HG02642 (cell line): ENCODE measurements around the gene PDIA4.
"Not testable (repeated sequence)": the region's sequence is repeated elsewhere in the genome, so short reads cannot be mapped to it uniquely, and the experiment has no call there.

Experiments
- ATAC-seq: cut with Tn5 transposase; IDR thresholded peaks from one replicate; pipeline ENCODE4 v1.9.1; 2021; ENCODE audit warnings: mild to moderate bottlenecking; ENCODE audit not compliant: unreplicated experiment, poor library complexity

Gene PDIA4

DNA sequence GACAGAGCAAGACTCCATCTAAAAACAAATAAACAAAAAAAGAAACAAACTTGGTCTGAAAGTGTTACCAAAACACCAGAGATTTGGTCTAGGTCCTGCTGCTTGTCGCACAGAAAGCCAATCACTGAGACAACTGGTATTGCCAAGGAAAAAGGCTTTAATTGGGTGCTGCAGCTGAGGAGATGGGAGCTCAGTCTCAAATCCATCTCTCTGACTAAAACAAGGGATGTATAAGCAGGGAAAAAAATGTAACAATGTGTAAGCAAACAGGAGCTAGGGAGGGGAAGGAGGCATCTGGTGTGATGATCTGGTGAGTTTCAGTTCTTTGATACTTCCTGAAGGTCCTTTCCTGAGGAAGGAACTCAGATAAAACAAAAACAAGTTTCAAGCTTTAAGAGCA, 8.4 kb upstream of the PDIA4 start:
- no peak for ATAC-seq

DNA sequence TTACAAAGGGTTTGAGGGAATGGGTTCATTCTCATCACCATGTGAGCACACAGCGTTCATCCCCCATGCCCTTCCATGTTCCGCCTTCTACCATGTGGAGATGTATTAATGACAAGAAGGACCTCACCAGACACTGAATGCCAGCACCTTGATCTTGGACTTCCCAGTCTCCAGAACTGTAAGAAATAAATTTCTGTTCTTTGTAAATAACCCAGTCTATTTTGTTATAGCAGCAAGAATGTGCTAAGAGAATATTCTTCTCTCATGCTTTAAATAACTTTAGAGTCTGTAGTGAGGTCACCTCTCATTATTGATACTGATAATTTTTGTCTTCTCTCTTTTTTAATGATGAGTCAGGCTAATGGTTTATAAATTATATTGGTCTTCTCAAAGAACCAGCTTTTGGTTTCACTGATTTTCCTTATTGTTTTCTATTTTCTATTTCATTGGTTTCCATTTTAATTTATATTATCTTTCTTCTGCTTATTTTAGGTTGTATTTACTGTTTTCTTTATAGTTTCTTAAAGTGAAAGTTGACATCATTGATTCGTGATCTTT, 3.1 kb upstream of the PDIA4 start:
- ATAC-seq = no peak

DNA sequence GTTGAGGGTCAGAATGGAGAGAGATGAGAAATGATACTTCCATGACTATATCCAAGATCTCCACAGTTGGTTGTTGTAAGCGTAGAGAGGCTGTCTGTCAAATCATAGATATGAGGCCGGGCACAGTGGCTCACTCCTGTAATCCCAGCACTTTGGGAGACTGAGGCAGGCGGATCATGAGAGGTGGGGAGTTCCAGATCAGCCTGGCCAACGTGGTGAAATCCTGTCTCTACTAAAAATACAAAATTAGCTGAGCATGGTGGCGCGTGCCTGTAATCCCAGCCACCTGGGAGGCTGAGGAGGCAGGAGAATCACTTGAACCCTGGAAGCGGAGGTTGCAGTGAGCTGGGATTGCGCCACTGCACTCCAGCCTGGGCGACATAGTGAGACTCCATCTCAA, 2.1 kb upstream of the PDIA4 start:
- ATAC-seq = not testable (repeated sequence)

DNA sequence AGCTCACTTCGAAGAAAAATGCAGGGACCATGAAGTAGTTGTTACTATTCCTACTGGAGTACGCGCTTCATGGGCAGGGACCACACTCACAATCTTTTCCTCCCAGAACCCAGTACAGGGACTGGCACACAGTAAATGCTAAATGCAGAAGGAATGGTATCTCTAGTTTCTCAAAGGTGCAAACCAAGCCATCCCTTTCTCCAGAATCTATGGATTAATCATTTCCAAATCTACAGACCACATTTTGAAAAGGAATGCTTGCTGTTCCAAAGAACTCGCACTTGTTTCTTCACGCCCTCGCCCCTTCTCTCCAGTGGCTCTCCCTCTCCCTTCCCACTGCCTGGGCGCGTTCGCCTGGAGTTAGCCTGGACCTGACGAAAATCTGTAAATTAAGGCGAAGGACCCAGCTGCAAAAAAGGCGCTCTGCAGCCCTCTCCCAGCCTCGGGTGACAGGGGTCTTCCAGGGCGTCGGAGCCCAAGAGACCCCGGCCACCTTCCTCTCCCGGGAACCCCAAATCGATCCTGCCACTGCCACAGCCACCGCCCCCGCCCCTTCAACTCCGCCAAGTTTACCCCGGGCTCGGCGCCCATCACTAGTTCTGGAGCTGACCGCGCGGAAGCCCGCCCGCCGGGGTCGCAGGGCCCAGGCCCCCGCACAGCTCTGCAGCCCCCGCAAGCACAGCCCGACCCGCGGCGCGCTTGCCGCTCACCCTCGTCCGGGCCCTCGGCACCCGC, 527 bp downstream of the PDIA4 start:
- ATAC-seq = no peak

DNA sequence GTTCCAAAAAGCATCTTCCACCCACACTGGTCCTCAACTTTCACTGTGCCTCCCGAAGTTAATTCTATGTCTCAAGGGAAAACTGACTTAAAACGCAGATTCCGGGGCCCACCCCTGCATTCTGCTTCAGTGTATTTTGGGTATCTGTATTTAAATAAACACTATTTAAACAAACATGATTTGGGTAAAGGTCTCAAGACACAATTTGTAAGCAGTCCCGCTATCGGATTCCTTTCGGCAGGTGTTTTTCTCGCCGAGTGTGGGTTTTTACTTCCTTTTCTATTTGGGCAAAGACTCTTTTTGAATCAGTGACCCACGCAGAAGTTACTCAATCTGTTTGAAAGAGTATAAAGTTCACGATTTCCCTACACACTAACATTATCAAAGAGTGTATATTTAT, 1.2 kb downstream of the PDIA4 start:
- ATAC-seq = no peak

DNA sequence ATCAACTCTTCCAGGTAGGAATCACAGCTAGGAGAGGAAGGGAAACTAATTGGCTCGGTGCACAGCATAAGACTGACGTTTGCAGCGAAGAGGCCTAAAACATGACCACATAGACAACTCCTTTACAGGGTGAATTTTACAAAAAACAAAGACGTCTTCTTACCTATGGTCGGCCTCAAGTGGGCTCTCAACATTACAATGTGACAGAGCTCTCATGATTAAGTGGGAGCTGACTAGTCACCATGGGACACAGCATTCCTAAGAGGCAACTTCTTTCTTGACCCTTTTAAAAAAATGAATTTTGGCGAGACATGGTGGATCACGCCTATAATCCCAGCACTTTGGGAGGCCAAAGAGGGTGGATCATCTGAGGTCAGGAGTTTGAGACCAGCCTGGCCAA, 4.6 kb downstream of the PDIA4 start:
- ATAC-seq = no peak

DNA sequence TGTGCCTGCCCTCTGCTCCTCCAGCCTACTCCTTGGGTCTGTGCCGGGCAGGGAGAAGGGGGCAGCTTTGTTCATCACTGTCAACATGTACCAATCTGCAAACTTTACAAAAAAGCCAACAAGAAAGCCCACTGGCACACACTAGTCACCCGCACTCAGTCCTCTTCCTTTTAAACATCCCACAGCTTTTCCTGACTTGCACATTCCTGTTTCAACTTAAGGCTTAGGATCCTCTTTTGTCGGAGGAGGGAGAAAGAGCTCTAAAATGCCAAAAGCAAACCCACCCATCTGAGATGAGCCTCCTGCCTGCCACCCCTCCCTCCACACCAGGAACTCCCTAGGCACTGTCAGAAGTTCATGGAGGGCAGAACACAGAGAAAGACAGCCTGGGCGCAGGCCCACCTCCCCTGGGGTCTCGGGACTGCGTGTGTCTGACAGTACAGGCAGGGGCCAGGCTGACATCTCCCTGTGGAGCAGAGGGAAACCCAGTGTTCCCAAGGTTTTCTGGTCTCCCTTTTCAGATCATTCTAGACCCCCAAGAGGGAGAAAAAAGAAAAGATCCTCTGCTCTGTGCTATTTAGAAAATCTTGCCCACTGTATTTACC, 5.4 kb downstream of the PDIA4 start:
- ATAC-seq = no peak

DNA sequence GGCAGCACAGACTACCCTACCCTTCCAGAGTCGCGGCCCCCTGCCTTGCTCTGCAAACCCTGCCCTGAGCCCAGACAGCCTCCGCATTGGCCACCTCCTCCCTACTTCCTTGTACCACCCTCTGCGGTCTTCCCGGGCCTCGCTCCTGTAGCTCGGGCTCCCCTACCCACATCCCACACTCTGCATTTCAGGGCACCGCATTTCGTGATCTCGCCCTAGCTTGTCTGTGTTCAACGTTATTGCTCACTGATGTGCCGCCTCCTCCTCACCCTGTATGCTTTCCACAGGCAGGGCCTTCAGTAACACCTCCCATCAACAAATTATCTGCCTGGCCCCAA, 6.6 kb downstream of the PDIA4 start:
- peak; percentile 44 for ATAC-seq

DNA sequence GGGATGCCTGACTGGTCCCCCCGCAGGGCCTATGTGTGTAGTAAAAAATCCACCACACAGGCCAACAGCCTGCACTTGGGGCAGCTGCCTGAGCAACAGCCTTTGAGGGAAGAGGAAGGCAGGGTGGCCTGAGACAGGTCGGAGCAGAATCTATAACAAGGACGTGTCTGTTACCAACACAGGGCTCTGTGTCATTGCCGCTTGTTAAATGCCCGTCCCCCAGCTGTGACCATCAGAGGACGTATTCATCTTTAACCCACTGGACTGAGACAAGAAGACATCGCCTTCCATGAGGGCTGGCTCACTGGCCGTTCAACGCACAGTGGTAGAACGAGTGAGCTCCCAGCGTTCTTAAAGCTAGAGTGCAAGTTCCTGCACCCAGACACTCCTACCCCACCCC, 7.8 kb downstream of the PDIA4 start:
- ATAC-seq = no peak

DNA sequence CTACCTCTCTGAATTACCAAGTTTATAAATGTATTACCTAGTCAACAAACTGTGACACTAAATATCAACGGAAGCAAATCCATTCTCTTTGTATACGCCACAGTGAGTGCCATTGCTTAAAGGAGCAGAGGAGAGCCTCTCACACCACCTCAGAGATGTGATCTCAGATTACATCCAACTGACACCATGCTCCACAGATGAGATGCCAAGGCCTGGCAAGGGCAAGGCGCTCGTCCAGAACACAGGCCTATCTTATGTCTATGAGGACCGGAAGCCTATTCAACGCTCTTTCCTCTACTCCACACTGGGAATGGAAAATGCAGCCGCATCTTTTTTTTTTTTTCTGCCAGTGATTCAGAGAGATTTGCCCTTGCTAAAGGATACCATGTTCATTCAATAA, 11.4 kb downstream of the PDIA4 start:
- no peak for ATAC-seq

DNA sequence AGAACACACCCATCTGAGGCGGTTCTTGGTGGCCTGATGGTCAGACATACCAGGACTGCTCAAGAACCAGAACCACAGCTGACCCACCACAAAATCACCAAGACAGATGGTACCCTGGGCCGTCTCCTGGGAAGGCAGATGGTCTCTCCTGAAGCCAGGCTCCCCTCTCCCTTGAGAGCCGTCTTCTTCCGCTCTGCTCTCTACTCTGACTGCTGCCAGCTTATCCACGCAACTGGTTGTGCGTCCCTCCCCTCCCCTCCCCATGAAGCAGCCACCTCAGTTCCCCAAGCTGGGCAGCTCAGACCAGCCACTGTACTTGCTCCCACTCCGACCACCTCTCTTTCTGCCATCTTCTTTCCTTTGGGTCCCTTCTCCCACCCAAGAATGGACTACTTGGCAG, 14.0 kb downstream of the PDIA4 start:
- ATAC-seq = no peak

DNA sequence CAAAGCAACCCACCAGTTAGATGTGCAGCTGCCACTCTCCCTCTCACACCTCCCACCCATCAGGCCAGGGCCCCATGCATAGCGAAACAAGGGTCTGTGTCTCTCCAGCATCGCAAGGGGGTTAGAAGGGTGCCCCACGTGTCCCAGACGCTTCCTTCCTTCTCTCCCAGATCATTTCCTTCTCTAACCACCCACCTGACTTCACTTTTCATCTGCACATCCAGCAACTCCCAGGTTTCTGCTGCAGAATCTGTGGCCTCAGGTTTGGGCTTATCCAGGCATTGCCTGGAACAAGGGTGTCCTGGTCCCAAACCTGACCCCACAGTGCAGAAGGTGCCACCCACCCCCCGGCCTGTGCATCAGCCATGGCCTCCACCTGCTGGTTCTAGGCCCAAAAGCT, 14.4 kb downstream of the PDIA4 start:
- no peak for ATAC-seq

DNA sequence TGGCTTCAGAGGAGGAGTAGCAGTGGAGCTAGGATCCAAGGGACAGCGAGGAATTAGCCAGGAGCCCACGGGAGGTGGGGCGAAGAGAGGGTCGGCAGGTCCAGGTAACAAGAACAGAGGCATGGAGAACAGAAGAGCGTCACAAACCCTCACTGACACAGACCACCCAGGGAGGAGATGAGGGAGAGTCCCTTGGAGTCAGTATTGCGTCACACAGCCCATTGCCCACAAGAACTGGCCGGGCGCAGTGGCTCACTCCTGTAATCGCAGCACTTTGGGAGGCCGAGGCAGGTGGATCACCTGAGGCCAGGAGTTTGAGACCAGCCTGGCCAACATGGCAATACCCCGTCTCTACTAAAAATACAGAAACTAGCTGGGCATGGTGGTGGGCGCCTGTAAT, 15.6 kb downstream of the PDIA4 start:
- ATAC-seq = not testable (repeated sequence)

DNA sequence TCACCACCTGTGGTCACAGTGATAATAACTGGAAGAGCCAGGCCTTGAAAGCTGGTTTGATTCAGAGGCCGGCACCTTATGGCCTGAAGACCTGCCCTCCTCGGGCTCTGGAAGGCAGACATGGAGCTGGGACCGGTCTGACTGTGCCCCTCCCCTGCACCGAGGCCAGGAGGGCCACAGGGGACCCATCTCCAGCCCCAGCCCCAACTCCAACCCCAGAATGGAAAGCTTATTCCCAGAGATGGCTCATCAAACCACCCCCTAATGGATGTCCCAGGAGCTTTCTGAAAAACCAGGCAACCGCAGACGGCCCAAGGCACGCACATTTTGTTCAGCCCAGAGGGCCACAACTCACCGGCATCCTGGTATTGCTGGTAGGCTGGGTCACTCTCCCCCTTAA, 16.8 kb downstream of the PDIA4 start:
- ATAC-seq = no peak

DNA sequence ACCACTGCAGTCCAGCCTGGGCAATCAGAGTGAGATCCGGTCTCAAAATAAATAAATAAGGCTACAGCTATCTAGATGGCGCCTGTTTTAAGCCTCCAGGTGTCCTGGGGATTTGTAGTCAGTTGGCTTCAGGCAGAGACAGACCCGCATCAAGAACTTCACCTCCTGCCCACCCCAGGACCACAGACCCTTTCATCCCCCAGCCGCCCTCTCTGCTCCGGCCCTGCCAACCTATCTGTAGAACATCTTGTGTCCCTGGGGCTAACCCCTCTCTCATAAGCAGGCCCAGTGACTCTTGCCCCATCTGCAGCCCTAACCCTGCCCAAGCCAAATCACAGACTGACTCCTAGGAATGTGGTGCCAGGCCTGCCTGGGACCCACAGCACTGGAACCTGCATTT, 17.9 kb downstream of the PDIA4 start:
- no peak for ATAC-seq

DNA sequence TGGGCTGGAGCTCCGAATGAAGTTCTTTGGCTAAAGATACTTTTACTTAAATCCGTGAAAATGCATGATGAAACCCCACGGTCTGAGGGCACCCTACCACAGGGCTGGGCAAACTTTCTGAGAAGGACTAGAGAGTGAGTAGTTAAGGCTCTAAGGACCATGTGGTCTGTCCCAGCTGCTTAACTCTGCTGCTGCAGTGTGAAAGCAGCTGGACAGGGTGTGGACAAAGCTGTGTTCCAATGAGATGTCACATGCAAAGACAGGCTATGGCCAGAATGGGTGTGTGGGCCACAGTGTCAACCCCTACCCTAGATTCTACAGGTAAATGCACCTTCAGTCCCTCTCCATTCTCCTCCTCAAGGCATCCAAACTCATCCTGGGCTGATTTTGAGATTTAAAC, 18.8 kb downstream of the PDIA4 start:
- no peak for ATAC-seq

DNA sequence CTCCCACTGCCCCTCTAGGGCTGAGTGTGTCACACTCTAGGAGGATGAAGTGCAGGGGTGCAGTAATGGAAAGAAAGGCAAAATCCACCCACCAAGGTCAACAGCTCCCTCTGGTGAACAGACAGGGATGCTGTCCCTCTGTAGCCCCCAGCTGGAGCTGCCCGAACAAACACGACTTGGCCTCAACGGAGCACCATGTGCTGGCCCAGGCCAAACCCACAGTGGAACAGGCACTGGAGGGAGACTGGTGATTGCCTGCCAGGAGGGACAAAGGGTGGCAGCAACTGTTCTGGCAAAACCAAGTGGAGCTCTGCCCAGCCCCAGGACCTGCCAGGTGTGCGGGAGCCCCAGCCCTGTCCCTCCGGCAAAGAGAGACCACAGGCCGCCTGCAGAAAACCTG, 20.7 kb downstream of the PDIA4 start:
- no peak for ATAC-seq

DNA sequence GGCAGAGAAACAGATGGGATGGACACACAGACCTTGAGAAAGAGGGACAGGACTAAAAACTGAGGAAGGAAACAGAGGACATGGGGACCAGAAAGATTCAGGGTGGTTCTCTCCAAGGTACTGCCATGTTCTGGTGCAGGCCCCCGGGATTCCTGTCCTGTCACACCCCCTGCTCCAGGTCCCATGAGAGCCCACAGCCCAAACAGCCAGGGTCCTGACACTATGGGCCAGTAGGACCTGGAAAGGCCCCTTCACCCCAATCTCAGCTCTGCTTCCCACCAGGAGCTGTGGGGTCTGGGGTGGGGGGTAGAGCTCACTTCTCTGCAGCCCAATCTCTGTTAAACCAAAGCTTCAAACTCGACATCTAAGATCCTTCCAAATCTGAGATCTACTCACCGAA, 21.2 kb downstream of the PDIA4 start:
- ATAC-seq = no peak

DNA sequence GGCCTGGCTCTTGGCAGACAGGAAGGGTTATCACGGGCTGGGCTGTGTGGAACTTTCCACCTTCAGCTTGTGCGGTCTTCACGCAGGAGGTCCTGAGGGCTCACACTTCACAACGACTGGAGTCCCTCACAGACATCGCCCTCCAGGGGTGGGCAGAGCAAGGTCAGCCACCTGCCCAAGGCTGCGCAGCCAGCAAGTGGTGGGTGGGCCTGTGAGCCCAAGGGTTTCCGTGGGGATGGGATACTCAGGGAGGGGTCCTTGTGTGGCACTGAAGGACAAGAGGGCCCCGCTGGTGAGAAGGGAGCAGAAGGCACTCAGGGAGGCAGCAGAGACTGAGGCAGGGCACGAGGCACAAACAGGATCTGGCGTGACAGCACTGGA, 22.0 kb downstream of the PDIA4 start:
- no peak for ATAC-seq

DNA sequence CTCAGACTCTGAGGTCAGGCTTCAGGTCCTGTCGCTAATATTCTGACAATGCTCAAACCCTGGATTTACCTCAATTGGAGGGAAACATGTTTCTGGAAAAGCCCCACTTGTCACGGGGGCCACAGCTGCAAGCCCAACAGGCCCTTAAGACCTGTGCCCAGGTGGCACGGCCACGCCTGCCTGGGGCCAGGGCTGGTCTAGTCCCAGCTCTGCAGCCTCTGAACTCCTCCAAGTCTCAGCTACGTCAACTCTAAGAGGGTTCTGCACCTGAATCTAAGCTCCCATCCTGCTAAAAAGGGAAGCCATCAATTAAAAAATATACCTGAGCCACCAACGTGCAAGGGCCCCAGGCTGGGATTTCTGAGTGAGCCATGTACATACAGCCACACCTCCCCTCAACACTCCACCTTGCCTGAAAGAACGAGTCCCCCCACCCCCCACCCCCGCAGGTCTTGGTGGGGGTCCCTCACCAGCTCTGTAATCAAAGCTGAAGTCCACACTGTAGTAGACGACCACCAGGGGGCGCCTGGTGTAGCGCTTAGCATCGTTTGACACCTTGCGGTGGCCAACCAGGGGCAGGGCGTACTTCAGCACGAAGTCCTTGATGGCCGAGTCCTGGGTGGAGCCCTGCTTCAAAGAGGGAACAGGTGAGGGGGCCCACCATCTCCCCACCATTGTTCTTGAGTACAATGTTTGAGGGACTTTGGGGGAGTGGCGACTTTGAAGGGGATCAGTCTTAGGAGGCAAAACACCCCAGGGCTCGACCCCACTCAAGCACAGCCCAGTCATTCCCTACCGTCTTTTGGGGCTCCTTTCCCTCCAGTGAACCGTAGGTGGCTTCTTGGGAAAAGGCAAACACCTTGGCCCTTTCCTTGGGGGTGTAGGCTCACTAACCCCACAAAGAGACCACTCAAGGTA, 22.6 kb downstream of the PDIA4 start:
- peak; percentile 81 for ATAC-seq
